ENCODE results near the gene SLC35G6.

GRCh38 chr17:7468804-7469389 is 12.3 kb upstream of the SLC35G6 start:
- TF ChIP-seq EZH2 (IDR thresholded peaks at IDR 0.05; ENCODE audit: low read length), result no peak
- TF ChIP-seq CTCF (optimal IDR thresholded peaks at IDR 0.05 in 1 of 3, IDR thresholded peaks at IDR 0.05 in 1 of 3, conservative IDR thresholded peaks at IDR 0.05 in 1 of 3; ENCODE audit: extremely low read depth in 1 of 3, insufficient read depth in 2 of 3, low read length in 3 of 3), result no peak
